ENCODE results near the gene AURKAIP1. TPM values are rescaled to one million over a fixed set of nuclear protein-coding genes. Genes with fewer than 3 reads are reported as not detected.
A peak's percentile ranks its signal among the peaks of the same experiment; 100 is the strongest.

Gene AURKAIP1
- total and polyA plus RNA-seq, 2 of the 13 experiments (the other 11 are each of a cell fraction or from before 2014, with no cell fraction given): 69.5 to 175 TPM

DNA sequence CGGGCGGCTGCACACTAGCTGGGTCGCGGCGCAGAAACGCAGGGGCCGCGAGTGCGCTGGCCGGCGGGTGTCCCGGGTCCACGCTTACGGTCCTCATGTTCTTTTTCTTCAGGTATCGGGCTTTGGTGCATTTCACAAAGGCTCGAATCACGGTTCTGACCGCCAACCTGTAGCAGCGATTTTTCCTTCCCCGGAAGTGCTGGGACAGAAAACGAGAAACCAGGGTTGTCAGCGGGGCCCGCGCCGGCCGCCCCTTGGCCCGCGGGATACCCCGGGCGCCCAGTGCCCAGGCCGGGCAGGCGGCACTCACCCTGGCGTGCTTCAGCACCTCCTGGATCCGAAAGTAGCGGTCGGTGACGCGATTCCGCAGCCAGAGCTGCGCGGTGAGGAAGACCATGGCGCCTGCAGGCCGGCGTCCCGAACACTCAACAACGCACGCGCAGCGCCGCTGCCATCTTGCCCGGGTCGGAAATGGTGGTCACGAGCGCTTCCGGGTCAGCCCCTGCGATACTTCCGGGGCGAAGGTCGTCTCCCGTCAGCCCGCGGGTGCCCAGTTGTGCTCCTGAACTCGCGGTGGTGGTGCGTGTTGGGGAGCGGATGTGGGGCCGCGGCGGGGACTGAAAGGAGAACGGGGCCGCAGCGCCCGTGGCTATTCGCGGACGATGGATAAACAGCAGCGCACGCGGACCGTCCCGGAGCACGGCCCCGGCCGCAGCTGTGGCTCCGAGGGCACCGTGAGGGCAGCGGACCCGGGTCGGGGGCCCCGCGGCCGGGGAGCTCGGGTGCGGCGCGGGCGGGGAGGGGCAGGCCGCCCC lies 32.0 kb upstream of the AURKAIP1 start, which contains the start of gene MRPL20 (continued):
- TF ChIP-seq, protein P1, sequence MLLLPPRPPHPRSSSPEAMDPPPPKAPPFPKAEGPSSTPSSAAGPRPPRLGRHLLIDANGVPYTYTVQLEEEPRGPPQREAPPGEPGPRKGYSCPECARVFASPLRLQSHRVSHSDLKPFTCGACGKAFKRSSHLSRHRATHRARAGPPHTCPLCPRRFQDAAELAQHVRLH (CRISPR knock-in tag; IDR thresholded peaks at IDR 0.05; ENCODE audit: borderline replicate concordance, low read depth): peak; percentile 63; the same call in 1 of the 2 replicates
- TF ChIP-seq, protein P2, sequence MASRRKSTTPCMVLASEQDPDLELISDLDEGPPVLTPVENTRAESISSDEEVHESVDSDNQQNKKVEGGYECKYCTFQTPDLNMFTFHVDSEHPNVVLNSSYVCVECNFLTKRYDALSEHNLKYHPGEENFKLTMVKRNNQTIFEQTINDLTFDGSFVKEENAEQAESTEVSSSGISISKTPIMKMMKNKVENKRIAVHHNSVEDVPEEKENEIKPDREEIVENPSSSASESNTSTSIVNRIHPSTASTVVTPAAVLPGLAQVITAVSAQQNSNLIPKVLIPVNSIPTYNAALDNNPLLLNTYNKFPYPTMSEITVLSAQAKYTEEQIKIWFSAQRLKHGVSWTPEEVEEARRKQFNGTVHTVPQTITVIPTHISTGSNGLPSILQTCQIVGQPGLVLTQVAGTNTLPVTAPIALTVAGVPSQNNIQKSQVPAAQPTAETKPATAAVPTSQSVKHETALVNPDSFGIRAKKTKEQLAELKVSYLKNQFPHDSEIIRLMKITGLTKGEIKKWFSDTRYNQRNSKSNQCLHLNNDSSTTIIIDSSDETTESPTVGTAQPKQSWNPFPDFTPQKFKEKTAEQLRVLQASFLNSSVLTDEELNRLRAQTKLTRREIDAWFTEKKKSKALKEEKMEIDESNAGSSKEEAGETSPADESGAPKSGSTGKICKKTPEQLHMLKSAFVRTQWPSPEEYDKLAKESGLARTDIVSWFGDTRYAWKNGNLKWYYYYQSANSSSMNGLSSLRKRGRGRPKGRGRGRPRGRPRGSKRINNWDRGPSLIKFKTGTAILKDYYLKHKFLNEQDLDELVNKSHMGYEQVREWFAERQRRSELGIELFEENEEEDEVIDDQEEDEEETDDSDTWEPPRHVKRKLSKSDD (CRISPR knock-in tag; IDR thresholded peaks at IDR 0.05; ENCODE audit: low read depth): peak; percentile 79; the same call in 1 of the 2 replicates
- TF ChIP-seq PAWR (CRISPR knock-in tag; IDR thresholded peaks at IDR 0.05; ENCODE audit: borderline replicate concordance) (no peak), FOXJ3 (CRISPR knock-in tag; IDR thresholded peaks at IDR 0.05; ENCODE audit: borderline replicate concordance) (no peak), ZNF431 (CRISPR knock-in tag; IDR thresholded peaks at IDR 0.05; ENCODE audit: borderline replicate concordance, low read depth) (peak; percentile 67; the same call in 1 of the 2 replicates), NONO (IDR thresholded peaks at IDR 0.05) (no peak), NONO (CRISPR knock-in tag; conservative IDR thresholded peaks at IDR 0.05) (peak; percentile 97), NR2F2 (IDR thresholded peaks at IDR 0.05; ENCODE audit: borderline replicate concordance, low read depth) (no peak), IKZF4 (CRISPR knock-in tag; IDR thresholded peaks at IDR 0.05; ENCODE audit: borderline replicate concordance, low read depth, not compliant biosample characterization) (peak; percentile 89), ISL2 (CRISPR knock-in tag; IDR thresholded peaks at IDR 0.05) (no peak), ERF (CRISPR knock-in tag; IDR thresholded peaks at IDR 0.05) (peak; percentile 91), RARA (CRISPR knock-in tag; IDR thresholded peaks at IDR 0.05) (peak; percentile 71), RXRA (CRISPR knock-in tag; IDR thresholded peaks at IDR 0.05) (peak; percentile 88), ZNF124 (CRISPR knock-in tag; IDR thresholded peaks at IDR 0.05) (peak; percentile 92), ZNF761 (CRISPR knock-in tag; conservative IDR thresholded peaks at IDR 0.05) (peak; percentile 87)
- TF ChIP-seq, protein P3, sequence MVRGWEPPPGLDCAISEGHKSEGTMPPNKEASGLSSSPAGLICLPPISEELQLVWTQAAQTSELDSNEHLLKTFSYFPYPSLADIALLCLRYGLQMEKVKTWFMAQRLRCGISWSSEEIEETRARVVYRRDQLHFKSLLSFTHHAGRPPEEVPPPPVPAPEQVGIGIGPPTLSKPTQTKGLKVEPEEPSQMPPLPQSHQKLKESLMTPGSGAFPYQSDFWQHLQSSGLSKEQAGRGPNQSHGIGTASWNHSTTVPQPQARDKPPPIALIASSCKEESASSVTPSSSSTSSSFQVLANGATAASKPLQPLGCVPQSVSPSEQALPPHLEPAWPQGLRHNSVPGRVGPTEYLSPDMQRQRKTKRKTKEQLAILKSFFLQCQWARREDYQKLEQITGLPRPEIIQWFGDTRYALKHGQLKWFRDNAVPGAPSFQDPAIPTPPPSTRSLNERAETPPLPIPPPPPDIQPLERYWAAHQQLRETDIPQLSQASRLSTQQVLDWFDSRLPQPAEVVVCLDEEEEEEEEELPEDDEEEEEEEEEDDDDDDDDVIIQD (CRISPR knock-in tag; IDR thresholded peaks at IDR 0.05; ENCODE audit: low read depth): peak; percentile 48; the same call in 1 of the 2 replicates
- TF ChIP-seq, protein P4, sequence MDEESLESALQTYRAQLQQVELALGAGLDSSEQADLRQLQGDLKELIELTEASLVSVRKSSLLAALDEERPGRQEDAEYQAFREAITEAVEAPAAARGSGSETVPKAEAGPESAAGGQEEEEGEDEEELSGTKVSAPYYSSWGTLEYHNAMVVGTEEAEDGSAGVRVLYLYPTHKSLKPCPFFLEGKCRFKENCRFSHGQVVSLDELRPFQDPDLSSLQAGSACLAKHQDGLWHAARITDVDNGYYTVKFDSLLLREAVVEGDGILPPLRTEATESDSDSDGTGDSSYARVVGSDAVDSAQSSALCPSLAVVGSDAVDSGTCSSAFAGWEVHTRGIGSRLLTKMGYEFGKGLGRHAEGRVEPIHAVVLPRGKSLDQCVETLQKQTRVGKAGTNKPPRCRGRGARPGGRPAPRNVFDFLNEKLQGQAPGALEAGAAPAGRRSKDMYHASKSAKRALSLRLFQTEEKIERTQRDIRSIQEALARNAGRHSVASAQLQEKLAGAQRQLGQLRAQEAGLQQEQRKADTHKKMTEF (CRISPR knock-in tag; IDR thresholded peaks at IDR 0.05): peak; percentile 92
- TF ChIP-seq, protein P5, sequence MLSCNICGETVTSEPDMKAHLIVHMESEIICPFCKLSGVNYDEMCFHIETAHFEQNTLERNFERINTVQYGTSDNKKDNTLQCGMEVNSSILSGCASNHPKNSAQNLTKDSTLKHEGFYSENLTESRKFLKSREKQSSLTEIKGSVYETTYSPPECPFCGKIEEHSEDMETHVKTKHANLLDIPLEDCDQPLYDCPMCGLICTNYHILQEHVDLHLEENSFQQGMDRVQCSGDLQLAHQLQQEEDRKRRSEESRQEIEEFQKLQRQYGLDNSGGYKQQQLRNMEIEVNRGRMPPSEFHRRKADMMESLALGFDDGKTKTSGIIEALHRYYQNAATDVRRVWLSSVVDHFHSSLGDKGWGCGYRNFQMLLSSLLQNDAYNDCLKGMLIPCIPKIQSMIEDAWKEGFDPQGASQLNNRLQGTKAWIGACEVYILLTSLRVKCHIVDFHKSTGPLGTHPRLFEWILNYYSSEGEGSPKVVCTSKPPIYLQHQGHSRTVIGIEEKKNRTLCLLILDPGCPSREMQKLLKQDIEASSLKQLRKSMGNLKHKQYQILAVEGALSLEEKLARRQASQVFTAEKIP (CRISPR knock-in tag; IDR thresholded peaks at IDR 0.05; ENCODE audit: borderline replicate concordance): 0 out of 2 replicates have a peak, but pooled peaks have one; percentile 27
